ENCODE data around the gene CLIC2. TPM values are rescaled to one million over a fixed set of nuclear protein-coding genes. Genes with fewer than 3 reads are reported as not detected.

CLIC2 gene
- polyA plus RNA-seq, 2 of the 4 experiments (the other 2 are of a cell fraction): 0.32 to 0.39 TPM

GRCh38 chrX:155235891-155236290, 98.5 kb downstream of the CLIC2 start (continued):
- TF ChIP-seq, protein P1, sequence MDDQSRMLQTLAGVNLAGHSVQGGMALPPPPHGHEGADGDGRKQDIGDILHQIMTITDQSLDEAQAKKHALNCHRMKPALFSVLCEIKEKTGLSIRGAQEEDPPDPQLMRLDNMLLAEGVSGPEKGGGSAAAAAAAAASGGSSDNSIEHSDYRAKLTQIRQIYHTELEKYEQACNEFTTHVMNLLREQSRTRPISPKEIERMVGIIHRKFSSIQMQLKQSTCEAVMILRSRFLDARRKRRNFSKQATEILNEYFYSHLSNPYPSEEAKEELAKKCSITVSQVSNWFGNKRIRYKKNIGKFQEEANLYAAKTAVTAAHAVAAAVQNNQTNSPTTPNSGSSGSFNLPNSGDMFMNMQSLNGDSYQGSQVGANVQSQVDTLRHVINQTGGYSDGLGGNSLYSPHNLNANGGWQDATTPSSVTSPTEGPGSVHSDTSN (IDR thresholded peaks at IDR 0.05): no peak
- no peak for TF ChIP-seq EHMT2 (IDR thresholded peaks at IDR 0.05; ENCODE audit: low read depth)

GRCh38 chrX:155231163-155231562, 103.3 kb downstream of the CLIC2 start:
- H3K9me3 ChIP-seq: no peaks in the 10 kb centered on the region
- no peak overlapping the region for H3K4me2 ChIP-seq
- peaks cover 14% of the 10 kb centered on the region; the same call in 2 of the 3 replicates for H3K4me1 ChIP-seq
- DNase-seq (ENCODE audit: low read depth in 1 of 2, low spot score in 1 of 2) (no peak), ATAC-seq (no peak), FAIRE-seq (no peak)
- POLR2A ChIA-PET: no interaction called here
- no peak overlapping the region for H3K27ac ChIP-seq
- H3K4me3 ChIP-seq: no peak overlapping the region
- CTCF ChIA-PET: no interaction called here
- TF ChIP-seq JUNB (IDR thresholded peaks at IDR 0.05) (no peak), RFX5 (IDR thresholded peaks at IDR 0.05) (no peak), MAZ (IDR thresholded peaks at IDR 0.05; ENCODE audit: borderline replicate concordance, low read depth, low read length) (no peak), ZSCAN20 (CRISPR knock-in tag; IDR thresholded peaks at IDR 0.05) (no peak), RCOR1 (IDR thresholded peaks at IDR 0.05; ENCODE audit: low read depth, low read length) (no peak), SREBF2 (IDR thresholded peaks at IDR 0.05) (no peak), RAD21 (conservative IDR thresholded peaks at IDR 0.05 in 1 of 2, IDR thresholded peaks at IDR 0.05 in 1 of 2) (no peak), ZC3H11A (IDR thresholded peaks at IDR 0.05) (no peak), CHD2 (IDR thresholded peaks at IDR 0.05; ENCODE audit: low read length, partially characterized antibody) (no peak), HOXA7 (CRISPR knock-in tag; IDR thresholded peaks at IDR 0.05) (no peak), BHLHE40 (IDR thresholded peaks at IDR 0.05; ENCODE audit: low read depth, low read length) (no peak), ATOH8 (CRISPR knock-in tag; IDR thresholded peaks at IDR 0.05; ENCODE audit: low read depth) (no peak)
- TF ChIP-seq, protein P2, sequence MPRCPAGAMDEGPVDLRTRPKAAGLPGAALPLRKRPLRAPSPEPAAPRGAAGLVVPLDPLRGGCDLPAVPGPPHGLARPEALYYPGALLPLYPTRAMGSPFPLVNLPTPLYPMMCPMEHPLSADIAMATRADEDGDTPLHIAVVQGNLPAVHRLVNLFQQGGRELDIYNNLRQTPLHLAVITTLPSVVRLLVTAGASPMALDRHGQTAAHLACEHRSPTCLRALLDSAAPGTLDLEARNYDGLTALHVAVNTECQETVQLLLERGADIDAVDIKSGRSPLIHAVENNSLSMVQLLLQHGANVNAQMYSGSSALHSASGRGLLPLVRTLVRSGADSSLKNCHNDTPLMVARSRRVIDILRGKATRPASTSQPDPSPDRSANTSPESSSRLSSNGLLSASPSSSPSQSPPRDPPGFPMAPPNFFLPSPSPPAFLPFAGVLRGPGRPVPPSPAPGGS (IDR thresholded peaks at IDR 0.05): no peak

Small RNAs within 50 kb of the gene (small RNA-seq; reads per million reads assigned to genes)
- gene AC234781.4 (0 reads per million in 6 experiments), gene MIR1184-2 (0 reads per million in 6 experiments)

Other genes with a start within 250 kb of the CLIC2 start
- 86.8 and 105 TPM in 2 replicates for gene VBP1, start 118.2 kb downstream of the CLIC2 start, polyA plus RNA-seq (2011; rRNA removed)
- gene VBP1, start 118.2 kb downstream of the CLIC2 start, polyA plus RNA-seq (2017; fragmentation: RNase III; extraction: RNeasy Plus Mini Kit Qiagen cat#74134 plus additional on column Dnase treatment): 70.9 to 77.6 TPM (median 74.3 TPM) in 3 replicates
- gene RAB39B, start 70.1 kb downstream of the CLIC2 start, polyA plus RNA-seq (2011; rRNA removed): 4.1 and 4.4 TPM in 2 replicates
- 0.57 to 0.71 TPM (median 0.59 TPM) in 3 replicates for gene RAB39B, start 70.1 kb downstream of the CLIC2 start, polyA plus RNA-seq (2017; fragmentation: RNase III; extraction: RNeasy Plus Mini Kit Qiagen cat#74134 plus additional on column Dnase treatment)
- gene F8A2, start 47.5 kb upstream of the CLIC2 start, polyA plus RNA-seq (2011; rRNA removed): not detected in 2 replicates
- not detected in 3 replicates for gene F8A2, start 47.5 kb upstream of the CLIC2 start, polyA plus RNA-seq (2017; fragmentation: RNase III; extraction: RNeasy Plus Mini Kit Qiagen cat#74134 plus additional on column Dnase treatment)
- 0.05 and 0.11 TPM in 2 replicates for gene F8A3, start 124.0 kb upstream of the CLIC2 start, polyA plus RNA-seq (2011; rRNA removed)
- 1.4 to 1.9 TPM (median 1.7 TPM) in 3 replicates for gene F8A3, start 124.0 kb upstream of the CLIC2 start, polyA plus RNA-seq (2017; fragmentation: RNase III; extraction: RNeasy Plus Mini Kit Qiagen cat#74134 plus additional on column Dnase treatment)